ENCODE results near the gene PRSS57.
"Not testable (repeated sequence)": the region's sequence is repeated elsewhere in the genome, so short reads cannot be mapped to it uniquely, and the experiment has no call there.

GRCh38 chr19:699885-700284 is 4.6 kb upstream of the PRSS57 start:
- not testable (repeated sequence) for TF ChIP-seq CTCF (conservative IDR thresholded peaks at IDR 0.05 in 1 of 2, IDR thresholded peaks at IDR 0.05 in 1 of 2; ENCODE audit: extremely low read depth in 1 of 2, insufficient read depth in 1 of 2, low read depth in 1 of 2, low read length in 2 of 2); EZH2 (IDR thresholded peaks at IDR 0.05; ENCODE audit: borderline replicate concordance, low read length)

All from mammary epithelial cell (primary cell).